Mesendoderm (in vitro differentiated cells): ENCODE data around the gene TIAM1.

Experiments
- DNase-seq: peaks from one replicate; pipeline ENCODE4 v3.0.0; 2013
- H2AK5ac ChIP-seq: 2 replicates; pipeline ENCODE4 v1.6.1; 2013; ENCODE audit warnings: low read length, inconsistent platforms
- H2BK120ac ChIP-seq: 2 replicates; pipeline ENCODE4 v1.6.1; 2013; ENCODE audit warnings: low read depth, mild to moderate bottlenecking, low read length, moderate library complexity, mixed read lengths
- H2BK15ac ChIP-seq: replicated peaks from 2 replicates; pipeline ENCODE4 v1.6.1; 2013; ENCODE audit warnings: low read depth, mild to moderate bottlenecking, moderate library complexity
- H2BK5ac ChIP-seq: 2 replicates; pipeline ENCODE4 v1.6.1; 2013; ENCODE audit warnings: low read length, inconsistent platforms
- H3K18ac ChIP-seq: 2 replicates; pipeline ENCODE4 v1.6.1; 2013; ENCODE audit warnings: mild to moderate bottlenecking, low read length, mixed read lengths
- H3K23ac ChIP-seq: one replicate; pipeline ENCODE4 v1.6.1; 2013; ENCODE audit warnings: low read length
- H3K27ac ChIP-seq: 2 replicates; pipeline ENCODE4 v1.5.1; 2013; ENCODE audit warnings: low read depth, mild to moderate bottlenecking, inconsistent platforms, low read length, moderate library complexity
- H3K27me3 ChIP-seq: 2 replicates; pipeline ENCODE4 v1.6.1; 2013; ENCODE audit warnings: low read length, control low read depth, mild to moderate bottlenecking, inconsistent platforms; ENCODE audit not compliant: insufficient read depth, poor library complexity
- H3K36me3 ChIP-seq: 2 replicates; pipeline ENCODE4 v1.6.1; 2013; ENCODE audit warnings: low read length, inconsistent platforms; ENCODE audit not compliant: control insufficient read depth, insufficient read depth
- H3K4ac ChIP-seq: one replicate; pipeline ENCODE4 v1.6.1; 2013; ENCODE audit warnings: low read depth, mild to moderate bottlenecking, low read length, moderate library complexity
- H3K4me1 ChIP-seq: 2 replicates; pipeline ENCODE4 v1.6.1; 2013; ENCODE audit warnings: low read depth, low read length, inconsistent platforms; ENCODE audit not compliant: control insufficient read depth
- H3K4me2 ChIP-seq: 2 replicates; pipeline ENCODE4 v1.6.1; 2013; ENCODE audit warnings: low read length
- H3K4me3 ChIP-seq: 2 replicates; pipeline ENCODE4 v1.5.1; 2013; ENCODE audit warnings: mild to moderate bottlenecking, low read length
- H3K56ac ChIP-seq: one replicate; pipeline ENCODE4 v1.6.1; 2013; ENCODE audit warnings: low read length
- H3K79me1 ChIP-seq: 2 replicates; pipeline ENCODE4 v1.6.1; 2013; ENCODE audit warnings: low read length, inconsistent platforms
- H3K79me2 ChIP-seq: 2 replicates; pipeline ENCODE4 v1.6.1; 2013; ENCODE audit warnings: mild to moderate bottlenecking, low read length; ENCODE audit not compliant: control insufficient read depth, insufficient read depth
- H3K9ac ChIP-seq: 2 replicates; pipeline ENCODE4 v1.6.1; 2013; ENCODE audit warnings: low read length, inconsistent platforms
- H4K5ac ChIP-seq: one replicate; pipeline ENCODE4 v1.6.1; 2013; ENCODE audit warnings: low read length
- H4K8ac ChIP-seq: one replicate; pipeline ENCODE4 v1.6.1; 2013; ENCODE audit warnings: low read depth, mild to moderate bottlenecking, control low read depth, low read length, moderate library complexity
- WGBS: extraction: QIAGEN DNeasy Blood & Tissue Kit; methylation state at CpG from one replicate; pipeline ENCODE4 v1.1.7; 2013; ENCODE audit warnings: low lambda C conversion rate, missing lambda C conversion rate; ENCODE audit not compliant: insufficient coverage; ENCODE audit errors: extremely low coverage; 5-methylcytosine and 5-hydroxymethylcytosine counted together

TIAM1 gene

GRCh38 chr21:31334648-31335121 is 9.4 kb downstream of the TIAM1 start:
- H3K4me2 ChIP-seq: no peak overlapping the region
- WGBS: no CpG with 5 or more reads among the region's 10 CpGs
- DNase-seq: no peak
- no peak overlapping the region for H2BK5ac ChIP-seq
- H3K18ac ChIP-seq: no peak overlapping the region
- no peak overlapping the region for H3K4ac ChIP-seq
- no peaks in the 10 kb centered on the region for H3K79me1 ChIP-seq
- no peak overlapping the region for H2BK120ac ChIP-seq
- H3K36me3 ChIP-seq: no peaks in the 10 kb centered on the region
- H3K23ac ChIP-seq: no peak overlapping the region
- no peak overlapping the region for H3K4me3 ChIP-seq
- H3K27ac ChIP-seq: no peak overlapping the region
- no peaks in the 10 kb centered on the region for H3K79me2 ChIP-seq
- H3K9ac ChIP-seq: no peak overlapping the region
- no peaks in the 10 kb centered on the region for H3K27me3 ChIP-seq
- no peak overlapping the region for H2AK5ac ChIP-seq
- no peak overlapping the region for H3K56ac ChIP-seq
- H4K5ac ChIP-seq: no peak overlapping the region
- H3K4me1 ChIP-seq: no peaks in the 10 kb centered on the region
- H4K8ac ChIP-seq: no peak overlapping the region
- H2BK15ac ChIP-seq: no peak overlapping the region

GRCh38 chr21:31332525-31332924 is 11.5 kb downstream of the TIAM1 start:
- H3K27me3 ChIP-seq: no peaks in the 10 kb centered on the region
- no peak overlapping the region for H2BK15ac ChIP-seq
- H3K79me2 ChIP-seq: no peaks in the 10 kb centered on the region
- WGBS: no CpG with 5 or more reads among the region's 2 CpGs
- H3K4me1 ChIP-seq: no peaks in the 10 kb centered on the region
- no peak overlapping the region for H3K4me2 ChIP-seq
- no peak overlapping the region for H2BK120ac ChIP-seq
- H3K56ac ChIP-seq: no peak overlapping the region
- no peaks in the 10 kb centered on the region for H3K79me1 ChIP-seq
- no peak overlapping the region for H2BK5ac ChIP-seq
- H3K4ac ChIP-seq: no peak overlapping the region
- H4K8ac ChIP-seq: no peak overlapping the region
- no peak overlapping the region for H3K9ac ChIP-seq
- DNase-seq: no peak
- H2AK5ac ChIP-seq: no peak overlapping the region
- H3K18ac ChIP-seq: no peak overlapping the region
- H3K27ac ChIP-seq: no peak overlapping the region
- no peak overlapping the region for H3K23ac ChIP-seq
- no peaks in the 10 kb centered on the region for H3K36me3 ChIP-seq
- no peak overlapping the region for H4K5ac ChIP-seq
- H3K4me3 ChIP-seq: no peak overlapping the region

GRCh38 chr21:31331231-31331630 is 12.8 kb downstream of the TIAM1 start:
- no peak overlapping the region for H3K23ac ChIP-seq
- H3K4me3 ChIP-seq: no peak overlapping the region
- no peak overlapping the region for H3K56ac ChIP-seq
- no peak overlapping the region for H3K18ac ChIP-seq
- no peak overlapping the region for H3K9ac ChIP-seq
- H3K79me2 ChIP-seq: no peaks in the 10 kb centered on the region
- H3K4me2 ChIP-seq: no peak overlapping the region
- H2BK120ac ChIP-seq: no peak overlapping the region
- no peak overlapping the region for H3K4ac ChIP-seq
- H2BK5ac ChIP-seq: no peak overlapping the region
- WGBS: no CpG with 5 or more reads among the region's 2 CpGs
- no peak overlapping the region for H2AK5ac ChIP-seq
- no peaks in the 10 kb centered on the region for H3K36me3 ChIP-seq
- DNase-seq: no peak
- no peaks in the 10 kb centered on the region for H3K79me1 ChIP-seq
- H4K5ac ChIP-seq: no peak overlapping the region
- no peak overlapping the region for H4K8ac ChIP-seq
- no peaks in the 10 kb centered on the region for H3K4me1 ChIP-seq
- no peaks in the 10 kb centered on the region for H3K27me3 ChIP-seq
- no peak overlapping the region for H2BK15ac ChIP-seq
- H3K27ac ChIP-seq: no peak overlapping the region

GRCh38 chr21:31330144-31330483 is 13.9 kb downstream of the TIAM1 start:
- Histone ChIP-seq H2BK5ac (no peak overlapping the region), H3K23ac (no peak overlapping the region), H3K4me3 (no peak overlapping the region), H3K4ac (no peak overlapping the region), H3K56ac (no peak overlapping the region), H2AK5ac (no peak overlapping the region), H3K27me3 (no peaks in the 10 kb centered on the region), H3K18ac (no peak overlapping the region), H3K79me1 (no peaks in the 10 kb centered on the region), H3K4me2 (no peak overlapping the region), H2BK120ac (no peak overlapping the region), H3K36me3 (no peaks in the 10 kb centered on the region), H3K27ac (no peak overlapping the region), H2BK15ac (no peak overlapping the region), H3K79me2 (no peaks in the 10 kb centered on the region), H3K4me1 (no peaks in the 10 kb centered on the region), H4K5ac (no peak overlapping the region), H3K9ac (no peak overlapping the region), H4K8ac (no peak overlapping the region)
- no peak for DNase-seq
- no CpG with 5 or more reads among the region's 2 CpGs for WGBS

GRCh38 chr21:31329456-31330143 is 14.5 kb downstream of the TIAM1 start:
- no peak overlapping the region for H2BK5ac ChIP-seq
- H3K4ac ChIP-seq: no peak overlapping the region
- no peak overlapping the region for H3K56ac ChIP-seq
- H2AK5ac ChIP-seq: no peak overlapping the region
- H2BK15ac ChIP-seq: no peak overlapping the region
- H3K27me3 ChIP-seq: no peaks in the 10 kb centered on the region
- H3K79me1 ChIP-seq: no peaks in the 10 kb centered on the region
- no peak overlapping the region for H4K8ac ChIP-seq
- no peak overlapping the region for H2BK120ac ChIP-seq
- no peak overlapping the region for H4K5ac ChIP-seq
- no peaks in the 10 kb centered on the region for H3K36me3 ChIP-seq
- WGBS: no CpG with 5 or more reads among the region's 9 CpGs
- no peak overlapping the region for H3K4me2 ChIP-seq
- H3K4me1 ChIP-seq: no peaks in the 10 kb centered on the region
- H3K27ac ChIP-seq: no peak overlapping the region
- H3K9ac ChIP-seq: no peak overlapping the region
- no peaks in the 10 kb centered on the region for H3K79me2 ChIP-seq
- no peak for DNase-seq
- no peak overlapping the region for H3K18ac ChIP-seq
- H3K4me3 ChIP-seq: no peak overlapping the region
- H3K23ac ChIP-seq: no peak overlapping the region
